ENCODE results near the gene DNAJC10. TPM values are rescaled to one million over a fixed set of nuclear protein-coding genes. Genes with fewer than 3 reads are reported as not detected.

The DNAJC10 gene
- total RNA-seq, 1 donor from 2014 or later = 132 TPM

DNA sequence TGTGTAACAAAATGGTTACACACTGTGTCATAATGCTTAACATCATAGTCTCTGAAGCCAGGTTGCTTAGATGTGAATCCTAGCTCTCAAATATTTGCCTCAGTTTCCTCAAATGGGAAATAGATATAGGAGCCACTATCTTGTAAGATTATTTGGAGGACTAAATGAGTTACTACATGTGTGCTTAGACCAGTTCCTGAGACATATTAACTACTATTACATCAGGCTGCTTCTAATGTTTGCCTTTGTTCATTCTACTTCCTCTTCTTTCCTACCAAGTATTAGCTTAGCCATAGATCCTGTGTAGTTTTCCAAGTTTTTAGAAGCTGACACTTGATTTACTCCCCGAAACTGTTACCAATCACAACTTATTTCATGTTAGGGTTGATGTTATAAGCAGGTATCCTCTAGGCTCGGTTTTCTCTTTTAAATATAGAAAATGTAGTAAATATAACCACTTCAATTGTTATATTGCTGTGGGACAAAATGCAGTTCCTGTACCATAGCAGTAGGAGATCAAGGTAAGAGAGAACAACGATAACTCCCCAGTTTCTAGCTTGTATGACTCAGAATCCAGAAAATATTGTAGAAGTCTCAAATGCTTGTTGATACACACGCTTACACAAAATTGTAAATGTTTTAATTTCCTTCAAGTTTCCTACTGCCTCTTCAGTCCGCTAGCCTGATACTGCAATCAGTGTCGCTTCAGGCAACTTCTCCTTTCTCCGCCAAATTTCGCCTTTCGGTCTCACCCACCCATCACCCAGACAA lies 751 bp upstream of the DNAJC10 start:
- ChIA-PET CTCF (interaction anchor here (1.2 to 2.5 kb wide), 4 partner anchors 10 to 49 kb away, joined by 3 to 12 read pairs (median 4); no protein-coding TSS in a partner anchor), POLR2A (interaction anchor here (0.6 to 2.6 kb wide), 14 partner anchors 10 to 1734 kb away, joined by 3 to 12 read pairs (median 4); partner anchors contain the start of genes NUP35 and UBE2E3)
- no peak for DNase-seq
- Mint-ChIP-seq H3K27me3 (no peaks in the 10 kb centered on the region), H3K27ac (no peak overlapping the region), H3K4me1 (peaks cover 9% of the 10 kb centered on the region), H3K36me3 (ENCODE audit: low read depth) (peaks cover 10% of the 10 kb centered on the region), H3K9me3 (no peaks in the 10 kb centered on the region), H3K4me3 (no peak overlapping the region)
- no peak for ATAC-seq (ENCODE audit: low read depth)
- intact Hi-C loops (cut with micrococcal nuclease) = loop anchor here (1.0 to 5.0 kb wide), 6 partner anchors 48 to 1738 kb away; partner anchors contain the start of genes DUSP19 and ITGA4
- TF ChIP-seq, protein P1, sequence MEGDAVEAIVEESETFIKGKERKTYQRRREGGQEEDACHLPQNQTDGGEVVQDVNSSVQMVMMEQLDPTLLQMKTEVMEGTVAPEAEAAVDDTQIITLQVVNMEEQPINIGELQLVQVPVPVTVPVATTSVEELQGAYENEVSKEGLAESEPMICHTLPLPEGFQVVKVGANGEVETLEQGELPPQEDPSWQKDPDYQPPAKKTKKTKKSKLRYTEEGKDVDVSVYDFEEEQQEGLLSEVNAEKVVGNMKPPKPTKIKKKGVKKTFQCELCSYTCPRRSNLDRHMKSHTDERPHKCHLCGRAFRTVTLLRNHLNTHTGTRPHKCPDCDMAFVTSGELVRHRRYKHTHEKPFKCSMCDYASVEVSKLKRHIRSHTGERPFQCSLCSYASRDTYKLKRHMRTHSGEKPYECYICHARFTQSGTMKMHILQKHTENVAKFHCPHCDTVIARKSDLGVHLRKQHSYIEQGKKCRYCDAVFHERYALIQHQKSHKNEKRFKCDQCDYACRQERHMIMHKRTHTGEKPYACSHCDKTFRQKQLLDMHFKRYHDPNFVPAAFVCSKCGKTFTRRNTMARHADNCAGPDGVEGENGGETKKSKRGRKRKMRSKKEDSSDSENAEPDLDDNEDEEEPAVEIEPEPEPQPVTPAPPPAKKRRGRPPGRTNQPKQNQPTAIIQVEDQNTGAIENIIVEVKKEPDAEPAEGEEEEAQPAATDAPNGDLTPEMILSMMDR (IDR thresholded peaks at IDR 0.05) = no peak

DNA sequence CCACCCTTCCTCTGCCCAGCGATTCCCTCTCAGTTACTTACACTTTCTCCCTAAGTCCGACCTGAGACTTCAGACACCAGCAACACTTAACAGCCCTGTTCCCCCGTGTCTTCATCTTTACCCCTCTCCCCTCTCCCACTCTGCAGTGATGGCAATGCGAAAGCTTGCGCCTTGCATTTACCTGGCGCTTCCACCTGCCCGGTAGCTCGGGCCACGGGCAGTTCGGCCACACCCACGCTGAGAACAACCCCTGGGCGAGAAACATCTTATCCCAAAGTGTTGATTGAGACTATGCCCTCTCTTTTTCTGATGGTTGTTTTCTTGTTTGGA lies 558 bp downstream of the DNAJC10 start:
- POLR2A ChIA-PET = interaction anchor here (1.0 to 2.6 kb wide), 6 partner anchors 12 to 824 kb away, joined by 3 to 12 read pairs (median 5); partner anchors contain the start of gene NUP35
- CTCF ChIA-PET = interaction anchor here (1.2 to 2.4 kb wide), 3 partner anchors 11 to 50 kb away, joined by 3 to 16 read pairs (median 3); no protein-coding TSS in a partner anchor
- Mint-ChIP-seq H3K9me3 (no peaks in the 10 kb centered on the region), H3K4me1 (peaks cover 12% of the 10 kb centered on the region), H3K27me3 (no peaks in the 10 kb centered on the region), H3K27ac (no peak overlapping the region), H3K36me3 (ENCODE audit: low read depth) (peaks cover 15% of the 10 kb centered on the region), H3K4me3 (no peak overlapping the region)
- no peak for ATAC-seq (ENCODE audit: low read depth)
- no peak for DNase-seq
- TF ChIP-seq, protein P1 (IDR thresholded peaks at IDR 0.05) = no peak
- intact Hi-C loops (cut with micrococcal nuclease) = loop anchor here (1.0 to 5.0 kb wide), 8 partner anchors 320 to 1739 kb away; partner anchors contain the start of genes DUSP19, ITGA4 and NUP35

GRCh38 chr2:182717416-182717815 lies 1.4 kb downstream of the DNAJC10 start:
- no peaks in the 10 kb centered on the region for H3K27me3 Mint-ChIP-seq
- CTCF ChIA-PET = interaction anchor here (2.4 kb wide), 1 partner anchor 51 kb away, joined by 16 read pairs; no protein-coding TSS in a partner anchor
- peaks cover 12% of the 10 kb centered on the region for H3K4me1 Mint-ChIP-seq
- no peak overlapping the region for H3K4me3 Mint-ChIP-seq
- intact Hi-C loops (cut with micrococcal nuclease) = loop anchor here (1.0 to 5.0 kb wide), 7 partner anchors 8 to 1740 kb away; partner anchors contain the start of genes DUSP19 and ITGA4
- no peak overlapping the region for H3K27ac Mint-ChIP-seq
- POLR2A ChIA-PET = interaction anchor here (0.6 to 2.6 kb wide), 5 partner anchors 11 to 407 kb away, joined by 3 to 12 read pairs (median 7); partner anchors contain the start of gene NUP35
- ATAC-seq (ENCODE audit: low read depth) (peak; percentile 45), DNase-seq (no peak)
- H3K9me3 Mint-ChIP-seq = no peaks in the 10 kb centered on the region
- peaks cover 18% of the 10 kb centered on the region for H3K36me3 Mint-ChIP-seq (ENCODE audit: low read depth)
- TF ChIP-seq, protein P1 (IDR thresholded peaks at IDR 0.05) = no peak

GRCh38 chr2:182717816-182718215 lies 1.8 kb downstream of the DNAJC10 start:
- no peak overlapping the region for H3K4me3 Mint-ChIP-seq
- no peaks in the 10 kb centered on the region for H3K27me3 Mint-ChIP-seq
- TF ChIP-seq, protein P1 (IDR thresholded peaks at IDR 0.05) = no peak
- H3K4me1 Mint-ChIP-seq = peaks cover 12% of the 10 kb centered on the region
- no peaks in the 10 kb centered on the region for H3K9me3 Mint-ChIP-seq
- ATAC-seq (ENCODE audit: low read depth) (peak; percentile 12), DNase-seq (no peak)
- intact Hi-C loops (cut with micrococcal nuclease) = loop anchor here (1.0 to 5.0 kb wide), 7 partner anchors 7 to 1741 kb away; partner anchors contain the start of genes DUSP19 and ITGA4
- ChIA-PET POLR2A (interaction anchor here (0.6 to 2.6 kb wide), 4 partner anchors 10 to 57 kb away, joined by 6 to 12 read pairs (median 7); no protein-coding TSS in a partner anchor), CTCF (interaction anchor here (2.4 kb wide), 1 partner anchor 51 kb away, joined by 16 read pairs; no protein-coding TSS in a partner anchor)
- H3K27ac Mint-ChIP-seq = no peak overlapping the region
- peaks cover 18% of the 10 kb centered on the region for H3K36me3 Mint-ChIP-seq (ENCODE audit: low read depth)
